Panc1 (cell line): ENCODE data around the gene CDC7. TPM values are rescaled to one million over a fixed set of nuclear protein-coding genes. Genes with fewer than 3 reads are reported as not detected.

Source experiments
- ATAC-seq: fragments of 200-7000 bp; cut with Tn5 transposase; 2 replicates; pipeline ENCODE4 v1.9.1; 2020; ENCODE audit warnings: mild to moderate bottlenecking, moderate library complexity
- BruUV-seq: library from RNA; stranded (reverse); fragments of 400-500 nt; replicated peaks from 2 replicates; lab custom pipeline; 2021; lab: Mats Ljungman, UMichigan
- CTCF ChIA-PET: fragments of 300-600 bp; sonication (Branson Sonifier 250); formaldehyde crosslinking; loops from one replicate; lab custom pipeline; 2022; ENCODE audit warnings: antibody characterized with exemption; lab: Charles Lee
- POLR2A ChIA-PET: fragments of 300-600 bp; sonication (Branson Sonifier 250); formaldehyde crosslinking; loops from one replicate; lab custom pipeline; 2022; ENCODE audit warnings: antibody characterized with exemption; lab: Charles Lee
- DNase-seq: peaks from one replicate; pipeline ENCODE4 v3.0.0-alpha.2; 2010; ENCODE audit warnings: low read depth, low spot score
- H3K27ac ChIP-seq: 2 replicates; pipeline ENCODE4 v1.5.1; 2011; ENCODE audit warnings: mild to moderate bottlenecking, low read length, inconsistent platforms
- H3K27me3 ChIP-seq: fragments of 200-500 bp; sonication (Bioruptor generic); 2 replicates; pipeline ENCODE4 v1.6.0; 2014; ENCODE audit warnings: low read length, inconsistent platforms; ENCODE audit not compliant: control insufficient read depth, insufficient read depth
- H3K36me3 ChIP-seq: fragments of 200-500 bp; sonication (Bioruptor generic); 2 replicates; pipeline ENCODE4 v1.5.1; 2014; ENCODE audit warnings: inconsistent platforms, mild to moderate bottlenecking, low read length, moderate library complexity; ENCODE audit not compliant: control insufficient read depth, insufficient read depth
- H3K4me1 ChIP-seq: 2 replicates; pipeline ENCODE4 v1.5.1; 2011; ENCODE audit warnings: inconsistent platforms, mild to moderate bottlenecking, low read length, moderate library complexity; ENCODE audit not compliant: control insufficient read depth, insufficient read depth
- H3K4me3 ChIP-seq, 2 experiments: 2 replicates each; pipeline ENCODE4 v1.5.1; 2011 to 2012; ENCODE audit warnings: low read depth in 2 of 2, low read length in 2 of 2, mild to moderate bottlenecking in 2 of 2, inconsistent platforms in 1 of 2, moderate library complexity in 1 of 2
- H3K9me3 ChIP-seq: fragments of 200-500 bp; sonication (Bioruptor generic); 2 replicates; pipeline ENCODE4 v1.5.1; 2014; ENCODE audit warnings: low read depth, mild to moderate bottlenecking, inconsistent platforms, low read length, moderate library complexity; ENCODE audit not compliant: control insufficient read depth, insufficient read depth
- POLR2AphosphoS5 ChIP-seq: IDR thresholded peaks from 2 replicates; pipeline ENCODE4 v1.6.1; 2012; ENCODE audit warnings: mild to moderate bottlenecking, low read depth, low read length, moderate library complexity
- SIN3A ChIP-seq: IDR thresholded peaks from 2 replicates; pipeline ENCODE4 v1.6.1; 2012; ENCODE audit warnings: low read depth, mild to moderate bottlenecking, low read length, moderate library complexity, borderline replicate concordance; ENCODE audit not compliant: insufficient read depth
- TCF7L2 ChIP-seq: IDR thresholded peaks from 2 replicates; pipeline ENCODE4 v1.6.1; 2011; ENCODE audit warnings: mild to moderate bottlenecking, low read depth, low read length, inconsistent platforms
- in situ Hi-C: cut with HindIII; loops from 2 replicates; pipeline ENCODE4 v1.10.0; 2016; ENCODE audit warnings: low sequenced_read_pairs, low pct_unique_long_range_greater_than_20kb
- intact Hi-C: fragments of 100-400 bp; cut with micrococcal nuclease; formaldehyde crosslinking; loops from one replicate; pipeline ENCODE4 v1.10.0; 2022; ENCODE audit not compliant: unreplicated experiment
- total RNA-seq: library from RNA; stranded (reverse); gene quantifications from one replicate; pipeline ENCODE4 v1.2.1, GENCODE V29; 2021; ENCODE audit not compliant: unreplicated experiment
- TF ChIP-seq, protein P1 (sequence below): fragments of 450-650 bp; IDR thresholded peaks from 2 replicates; pipeline ENCODE4 v1.5.1; 2017; ENCODE audit warnings: mild to moderate bottlenecking
- TF ChIP-seq, protein P2 (sequence below), 2 experiments: IDR thresholded peaks; 2 replicates each; pipeline ENCODE4 v1.6.1; 2011 to 2012; ENCODE audit warnings: low read depth in 2 of 2, control low read depth in 1 of 2, low read length in 1 of 2, mild to moderate bottlenecking in 1 of 2, moderate library complexity in 1 of 2; ENCODE audit not compliant: insufficient read depth in 1 of 2

CDC7 gene
- total RNA-seq, 1 experiment from 2014 or later = 30.1 TPM

DNA sequence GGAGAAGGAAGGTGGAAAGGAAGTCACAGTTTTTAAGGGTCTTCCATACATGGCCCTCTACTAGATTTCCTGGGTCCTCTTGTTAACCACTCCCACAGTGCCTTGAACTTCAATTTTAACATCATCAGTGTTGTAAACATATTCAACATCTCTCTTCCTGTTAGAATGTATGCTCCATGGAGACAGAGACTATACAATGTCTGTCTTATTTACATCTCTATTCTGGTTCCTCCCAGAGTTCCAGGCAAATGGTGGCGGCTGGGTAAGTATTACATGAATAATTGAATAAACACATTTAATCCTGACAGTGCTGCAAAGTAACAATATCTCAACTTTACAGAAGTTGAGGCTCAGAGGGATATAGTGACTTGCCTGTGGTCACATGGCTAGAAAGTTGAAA lies 40.3 kb downstream of the CDC7 start:
- ATAC-seq = no peak
- no peak for DNase-seq
- Histone ChIP-seq H3K27me3 (no peaks in the 10 kb centered on the region; the same call in 1 of the 2 replicates), H3K9me3 (no peaks in the 10 kb centered on the region), H3K27ac (no peak overlapping the region), H3K4me1 (no peaks in the 10 kb centered on the region), H3K4me3 (no peak overlapping the region), H3K36me3 (no peaks in the 10 kb centered on the region)
- BruUV-seq = no TSS peak
- TF ChIP-seq SIN3A (no peak), POLR2AphosphoS5 (no peak)
- intact Hi-C loops (no loop called here), in situ Hi-C loops (no loop called here)
- POLR2A ChIA-PET = no interaction called here
- CTCF ChIA-PET = no interaction called here

DNA sequence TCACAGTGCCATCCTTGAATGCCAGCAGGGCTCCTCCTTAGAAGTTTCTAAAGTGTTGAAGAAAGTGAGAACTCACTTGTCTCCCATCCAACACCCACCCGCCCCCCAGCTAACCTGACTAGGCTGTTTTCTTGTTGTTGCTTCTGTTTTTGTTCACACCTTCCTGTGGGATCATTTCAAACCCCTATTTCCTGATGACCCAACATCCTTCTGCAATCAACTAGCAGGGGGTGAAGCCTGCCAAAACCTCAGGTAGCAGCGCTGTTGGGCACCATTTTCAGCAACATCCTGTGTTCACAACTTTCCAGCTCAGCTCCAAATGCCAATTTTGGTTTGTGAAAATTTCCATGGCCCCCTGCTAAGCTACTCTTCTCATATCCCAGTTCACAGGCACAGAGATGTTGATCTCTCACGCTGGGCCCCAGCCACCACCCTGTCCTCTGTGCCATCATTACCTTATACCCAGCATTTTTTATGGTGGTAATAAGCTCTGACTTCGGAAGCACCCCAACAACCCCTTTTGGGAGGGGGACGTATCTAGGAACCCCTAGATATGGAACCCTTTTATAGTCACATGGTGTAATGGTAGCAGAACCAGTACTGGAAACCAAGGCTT lies 41.4 kb downstream of the CDC7 start:
- H3K4me1 ChIP-seq = no peaks in the 10 kb centered on the region
- intact Hi-C loops = no loop called here
- H3K27ac ChIP-seq = no peak overlapping the region
- H3K36me3 ChIP-seq = no peaks in the 10 kb centered on the region
- ATAC-seq (no peak), DNase-seq (no peak)
- TF ChIP-seq, protein P1, sequence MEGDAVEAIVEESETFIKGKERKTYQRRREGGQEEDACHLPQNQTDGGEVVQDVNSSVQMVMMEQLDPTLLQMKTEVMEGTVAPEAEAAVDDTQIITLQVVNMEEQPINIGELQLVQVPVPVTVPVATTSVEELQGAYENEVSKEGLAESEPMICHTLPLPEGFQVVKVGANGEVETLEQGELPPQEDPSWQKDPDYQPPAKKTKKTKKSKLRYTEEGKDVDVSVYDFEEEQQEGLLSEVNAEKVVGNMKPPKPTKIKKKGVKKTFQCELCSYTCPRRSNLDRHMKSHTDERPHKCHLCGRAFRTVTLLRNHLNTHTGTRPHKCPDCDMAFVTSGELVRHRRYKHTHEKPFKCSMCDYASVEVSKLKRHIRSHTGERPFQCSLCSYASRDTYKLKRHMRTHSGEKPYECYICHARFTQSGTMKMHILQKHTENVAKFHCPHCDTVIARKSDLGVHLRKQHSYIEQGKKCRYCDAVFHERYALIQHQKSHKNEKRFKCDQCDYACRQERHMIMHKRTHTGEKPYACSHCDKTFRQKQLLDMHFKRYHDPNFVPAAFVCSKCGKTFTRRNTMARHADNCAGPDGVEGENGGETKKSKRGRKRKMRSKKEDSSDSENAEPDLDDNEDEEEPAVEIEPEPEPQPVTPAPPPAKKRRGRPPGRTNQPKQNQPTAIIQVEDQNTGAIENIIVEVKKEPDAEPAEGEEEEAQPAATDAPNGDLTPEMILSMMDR = no peak
- TF ChIP-seq TCF7L2 (no peak), SIN3A (no peak), POLR2AphosphoS5 (no peak)
- TF ChIP-seq, protein P2, sequence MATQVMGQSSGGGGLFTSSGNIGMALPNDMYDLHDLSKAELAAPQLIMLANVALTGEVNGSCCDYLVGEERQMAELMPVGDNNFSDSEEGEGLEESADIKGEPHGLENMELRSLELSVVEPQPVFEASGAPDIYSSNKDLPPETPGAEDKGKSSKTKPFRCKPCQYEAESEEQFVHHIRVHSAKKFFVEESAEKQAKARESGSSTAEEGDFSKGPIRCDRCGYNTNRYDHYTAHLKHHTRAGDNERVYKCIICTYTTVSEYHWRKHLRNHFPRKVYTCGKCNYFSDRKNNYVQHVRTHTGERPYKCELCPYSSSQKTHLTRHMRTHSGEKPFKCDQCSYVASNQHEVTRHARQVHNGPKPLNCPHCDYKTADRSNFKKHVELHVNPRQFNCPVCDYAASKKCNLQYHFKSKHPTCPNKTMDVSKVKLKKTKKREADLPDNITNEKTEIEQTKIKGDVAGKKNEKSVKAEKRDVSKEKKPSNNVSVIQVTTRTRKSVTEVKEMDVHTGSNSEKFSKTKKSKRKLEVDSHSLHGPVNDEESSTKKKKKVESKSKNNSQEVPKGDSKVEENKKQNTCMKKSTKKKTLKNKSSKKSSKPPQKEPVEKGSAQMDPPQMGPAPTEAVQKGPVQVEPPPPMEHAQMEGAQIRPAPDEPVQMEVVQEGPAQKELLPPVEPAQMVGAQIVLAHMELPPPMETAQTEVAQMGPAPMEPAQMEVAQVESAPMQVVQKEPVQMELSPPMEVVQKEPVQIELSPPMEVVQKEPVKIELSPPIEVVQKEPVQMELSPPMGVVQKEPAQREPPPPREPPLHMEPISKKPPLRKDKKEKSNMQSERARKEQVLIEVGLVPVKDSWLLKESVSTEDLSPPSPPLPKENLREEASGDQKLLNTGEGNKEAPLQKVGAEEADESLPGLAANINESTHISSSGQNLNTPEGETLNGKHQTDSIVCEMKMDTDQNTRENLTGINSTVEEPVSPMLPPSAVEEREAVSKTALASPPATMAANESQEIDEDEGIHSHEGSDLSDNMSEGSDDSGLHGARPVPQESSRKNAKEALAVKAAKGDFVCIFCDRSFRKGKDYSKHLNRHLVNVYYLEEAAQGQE (IDR thresholded peaks at IDR 0.05; ENCODE audit: insufficient read depth in 1 of 2, low read depth in 2 of 2, low read length in 1 of 2) = no peak
- in situ Hi-C loops = no loop called here
- H3K4me3 ChIP-seq = no peak overlapping the region
- H3K9me3 ChIP-seq = no peaks in the 10 kb centered on the region
- no TSS peak for BruUV-seq
- ChIA-PET POLR2A (interaction anchor here (0.6 kb wide), 1 partner anchor 8 kb away, joined by 4 read pairs; no protein-coding TSS in a partner anchor), CTCF (no interaction called here)
- no peaks in the 10 kb centered on the region; the same call in 1 of the 2 replicates for H3K27me3 ChIP-seq

DNA sequence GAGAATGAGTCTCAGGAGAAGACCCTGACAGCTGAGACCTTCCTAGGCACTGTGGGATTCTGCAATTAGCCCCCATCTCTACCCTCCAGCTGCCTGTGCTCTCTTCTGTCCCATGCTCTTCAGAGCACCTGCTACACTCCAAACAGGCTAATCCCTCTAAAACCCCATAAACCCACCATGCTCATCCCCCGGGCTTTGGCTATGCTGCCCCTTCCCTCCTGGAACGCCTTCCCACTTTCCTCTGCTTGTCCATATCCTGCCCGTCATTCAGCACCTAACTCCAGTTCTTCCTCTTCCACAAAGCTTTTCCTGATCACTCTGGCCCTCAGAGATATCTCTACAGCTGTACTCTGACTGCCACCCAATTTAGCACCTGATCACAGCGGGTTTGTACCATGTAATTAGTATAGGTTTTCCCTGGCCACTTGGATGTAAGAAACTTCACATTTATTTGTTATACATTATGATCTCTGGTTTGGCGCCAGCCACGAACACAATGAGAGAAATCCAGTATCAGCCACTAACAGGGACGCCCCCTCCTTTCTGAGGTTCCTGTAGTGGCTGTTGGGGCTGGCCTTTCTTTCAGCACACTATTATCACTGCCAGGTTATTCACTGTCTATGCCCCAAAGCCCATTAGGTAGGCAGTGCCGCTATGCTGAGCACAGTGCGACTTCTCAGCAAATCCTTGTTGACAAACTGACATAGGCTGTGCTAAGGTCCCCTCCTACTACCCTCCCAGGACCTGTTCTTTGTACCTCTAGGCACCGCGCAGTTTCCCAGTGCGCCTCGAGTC lies 45.1 kb downstream of the CDC7 start:
- H3K9me3 ChIP-seq = no peaks in the 10 kb centered on the region
- ChIA-PET CTCF (no interaction called here), POLR2A (no interaction called here)
- no peak overlapping the region for H3K4me3 ChIP-seq
- H3K4me1 ChIP-seq = no peaks in the 10 kb centered on the region
- DNase-seq (no peak), ATAC-seq (no peak)
- H3K36me3 ChIP-seq = no peaks in the 10 kb centered on the region
- in situ Hi-C loops = no loop called here
- BruUV-seq = no TSS peak
- H3K27me3 ChIP-seq = no peaks in the 10 kb centered on the region; the same call in 1 of the 2 replicates
- no peak for TF ChIP-seq SIN3A
- no peak for TF ChIP-seq POLR2AphosphoS5
- TF ChIP-seq, protein P2 (IDR thresholded peaks at IDR 0.05; ENCODE audit: insufficient read depth in 1 of 2, low read depth in 2 of 2, low read length in 1 of 2) = no peak
- no peak for TF ChIP-seq TCF7L2
- TF ChIP-seq, protein P1 = no peak
- intact Hi-C loops = no loop called here
- H3K27ac ChIP-seq = no peak overlapping the region
